GM15510 (cell line): Measurements from ENCODE around the gene TNFRSF13B.

Experiments
- POLR2A ChIP-seq: IDR thresholded peaks from 3 replicates; pipeline ENCODE4 v1.6.1; 2011; ENCODE audit warnings: borderline replicate concordance; ENCODE audit not compliant: insufficient read length; ENCODE audit errors: extremely low read depth

Gene TNFRSF13B

DNA sequence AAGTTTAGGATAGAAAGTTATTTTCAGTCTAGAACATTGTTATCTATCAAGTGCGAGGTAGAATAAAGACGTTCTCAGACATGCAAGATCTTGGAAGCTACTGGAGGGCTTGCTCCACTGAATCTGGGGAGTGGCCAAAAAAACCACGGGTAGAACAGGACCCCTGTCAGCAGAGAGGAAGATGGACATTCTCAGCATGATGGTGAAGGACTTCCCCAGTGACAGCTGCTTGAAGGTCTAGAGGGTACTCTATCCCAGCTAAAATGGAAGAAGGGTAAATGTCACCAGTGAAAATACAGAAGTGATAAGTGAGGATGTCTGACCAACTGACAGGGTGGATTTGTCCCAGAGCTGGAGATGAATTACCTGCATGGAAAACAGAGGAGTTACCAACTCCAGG, 10.1 kb downstream of the TNFRSF13B start:
- TF ChIP-seq POLR2A, result no peak

DNA sequence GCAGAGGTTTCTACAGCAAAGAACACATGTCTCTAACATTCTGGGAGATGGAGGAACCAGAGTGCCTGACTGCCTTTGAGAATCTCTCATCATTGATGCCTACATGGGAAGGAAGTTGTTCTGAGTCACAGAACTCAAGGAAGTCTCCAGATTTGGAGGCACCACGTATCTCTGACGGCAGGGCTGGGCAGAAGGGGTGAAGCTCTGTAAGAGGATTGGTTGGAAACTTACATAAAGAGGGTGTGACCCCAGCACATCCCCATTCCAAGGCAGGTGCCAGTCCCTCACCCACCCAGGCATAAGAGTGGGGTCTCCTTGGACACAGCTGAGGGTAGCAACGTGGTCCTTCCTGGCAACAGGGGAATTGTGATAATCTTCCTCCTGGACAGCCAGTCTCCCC, 17.4 kb downstream of the TNFRSF13B start:
- TF ChIP-seq POLR2A, result no peak

DNA sequence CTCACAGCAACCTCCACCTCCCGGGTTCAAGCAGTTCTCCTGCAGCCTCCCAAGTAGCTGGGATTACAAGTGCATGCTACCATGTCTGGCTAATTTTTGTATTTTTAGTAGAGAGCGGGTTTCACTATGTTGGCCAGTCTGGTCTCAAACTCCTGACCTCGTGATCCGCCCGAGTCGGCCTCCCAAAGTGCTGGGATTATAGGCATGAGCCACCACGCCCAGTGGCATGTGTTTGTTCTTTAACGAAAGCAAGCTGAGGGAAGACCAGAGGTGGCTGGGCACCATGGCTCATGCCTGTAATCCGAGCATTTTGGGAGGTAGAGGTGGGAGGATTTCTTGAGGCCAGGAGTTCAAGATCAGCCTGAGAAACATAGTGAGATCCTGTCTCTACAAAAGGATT, 18.1 kb downstream of the TNFRSF13B start:
- no peak for TF ChIP-seq POLR2A

DNA sequence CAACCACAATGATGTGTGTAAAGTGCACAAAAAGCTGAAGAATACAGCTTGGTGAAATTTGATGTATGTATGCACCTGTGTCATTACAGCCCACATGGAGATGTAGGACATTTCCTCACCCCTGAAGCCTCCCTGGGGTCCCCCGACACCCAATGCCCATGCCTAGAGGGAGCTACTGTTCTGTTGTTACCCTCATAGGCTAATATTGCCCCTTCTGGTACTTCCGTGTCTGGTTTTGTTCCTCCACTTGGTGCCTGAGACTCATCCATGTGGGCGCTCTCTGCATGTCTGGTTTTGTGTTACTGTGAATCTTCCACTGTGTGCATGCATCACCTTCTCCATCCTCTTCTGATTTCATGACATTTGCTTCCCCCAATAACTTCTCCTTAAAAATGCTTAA, 18.6 kb downstream of the TNFRSF13B start:
- no peak for TF ChIP-seq POLR2A

DNA sequence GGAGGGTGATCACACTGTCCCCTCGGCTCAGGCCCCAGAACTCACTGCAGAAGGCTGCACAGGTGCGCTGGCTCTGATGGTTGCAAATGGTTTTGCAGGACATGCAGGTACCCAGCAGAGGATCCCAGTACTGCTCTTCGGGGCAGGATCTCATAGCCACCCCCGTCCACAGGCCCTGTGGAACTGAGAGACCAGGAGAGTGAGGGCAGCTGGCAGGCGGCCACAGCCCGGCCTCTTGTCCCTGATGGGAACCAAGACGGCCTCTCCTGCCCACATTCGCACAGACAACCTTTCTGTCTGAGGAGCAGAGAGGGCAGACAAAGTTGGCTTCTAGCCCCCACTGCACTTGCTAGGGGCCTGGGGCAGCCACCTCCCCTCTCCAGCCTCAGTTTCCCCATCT, 19.5 kb downstream of the TNFRSF13B start:
- TF ChIP-seq POLR2A, result no peak

DNA sequence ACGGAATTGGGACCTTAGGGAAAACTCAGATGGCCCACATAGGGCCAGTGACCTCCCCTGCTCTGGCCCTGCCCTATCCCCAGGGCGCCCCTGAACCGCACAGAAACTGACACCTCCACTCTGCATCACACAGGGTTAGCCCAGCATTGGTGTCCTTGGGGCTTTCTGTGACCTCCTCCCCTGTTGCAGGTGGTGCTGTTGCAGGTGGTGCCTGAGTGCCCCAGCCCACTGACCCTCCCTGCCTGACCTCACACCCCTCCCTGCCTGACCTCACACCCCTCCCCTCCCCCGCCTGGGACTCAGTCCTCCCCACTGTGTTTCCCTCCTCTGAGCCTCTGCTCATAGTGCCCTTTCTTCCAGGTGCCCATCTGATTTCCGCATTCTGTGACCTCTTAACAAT, 21.4 kb downstream of the TNFRSF13B start:
- no peak for TF ChIP-seq POLR2A

DNA sequence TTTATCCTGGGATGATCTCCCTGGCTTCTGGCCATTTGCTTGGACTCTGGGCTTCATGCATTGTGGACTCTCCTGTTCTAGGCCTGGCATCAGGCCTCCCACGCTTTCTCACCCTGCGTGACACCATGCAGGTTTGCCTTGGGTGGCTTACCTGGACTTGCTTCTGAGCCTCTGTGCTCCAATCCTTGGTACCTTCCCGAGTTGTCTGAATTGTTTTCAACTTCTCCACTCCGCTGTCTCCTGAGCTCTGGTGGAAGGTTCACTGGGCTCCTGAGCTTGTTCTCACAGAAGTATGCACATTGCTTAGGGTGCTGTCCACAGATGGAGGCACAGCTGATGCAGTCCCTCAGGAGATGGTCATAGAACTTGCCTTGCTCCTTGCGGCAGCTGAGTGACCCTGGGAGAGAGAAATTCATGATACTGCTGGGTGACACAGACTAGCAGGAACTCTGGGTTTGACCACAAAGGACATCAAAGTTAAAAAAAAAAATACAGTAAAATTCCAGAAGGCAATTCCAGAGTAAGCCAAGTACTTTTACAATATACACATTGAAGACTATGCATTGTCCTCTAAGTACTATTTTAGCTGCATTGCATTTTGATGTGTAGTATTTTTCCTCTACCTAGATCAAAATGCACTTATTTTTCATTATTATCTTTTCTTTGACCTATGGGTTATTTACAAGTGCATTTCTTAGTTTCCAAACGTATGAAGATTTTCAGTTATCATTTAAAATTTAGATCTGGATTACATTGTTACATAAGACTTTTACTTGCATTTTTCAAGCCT, 23.1 kb downstream of the TNFRSF13B start:
- no peak for TF ChIP-seq POLR2A

DNA sequence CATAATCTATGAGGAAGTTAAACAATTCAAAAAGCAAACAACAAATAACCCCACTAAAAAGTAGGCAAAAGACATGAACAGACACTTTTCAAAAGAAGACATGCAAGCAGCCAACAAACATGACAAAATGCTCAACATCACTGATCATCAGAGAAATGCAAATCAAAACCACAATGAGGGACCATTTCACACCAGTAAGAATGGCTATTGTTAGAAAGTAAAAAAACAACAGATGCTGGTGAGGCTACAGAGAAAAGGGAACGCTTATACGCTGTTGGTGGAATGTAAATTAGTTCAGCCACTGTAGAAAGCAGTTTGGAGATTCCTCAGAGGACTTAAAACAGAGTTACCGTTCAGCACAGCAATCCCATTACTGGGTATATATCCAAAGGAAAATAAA, 24.4 kb downstream of the TNFRSF13B start:
- no peak for TF ChIP-seq POLR2A

DNA sequence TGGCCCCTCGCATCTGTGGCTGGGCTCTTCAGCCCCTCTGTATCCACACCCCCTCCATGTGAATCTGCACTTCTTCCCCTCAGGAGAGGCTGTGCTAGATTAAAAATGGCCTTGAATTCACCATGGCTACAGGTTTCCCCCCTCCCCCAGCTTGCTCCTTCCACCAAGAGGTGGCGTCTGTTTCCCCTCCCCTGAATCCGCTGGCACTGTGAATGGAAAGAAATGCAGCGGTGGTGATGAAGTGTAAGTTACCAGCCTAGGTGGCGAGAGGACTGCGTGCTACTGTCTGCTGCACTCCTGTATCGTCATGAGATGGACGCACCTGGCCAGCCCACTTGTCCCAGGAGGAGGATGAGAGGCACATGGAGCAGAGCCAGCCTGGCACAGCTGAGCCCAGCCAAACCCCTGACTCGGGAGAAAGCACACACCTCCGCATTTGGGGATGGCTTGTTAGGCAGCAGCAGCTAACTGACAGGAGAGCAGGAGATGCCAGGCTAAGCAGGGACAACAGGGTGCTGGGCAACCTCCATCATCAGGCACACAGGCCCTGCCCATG, 26.2 kb downstream of the TNFRSF13B start:
- TF ChIP-seq POLR2A, result no peak

DNA sequence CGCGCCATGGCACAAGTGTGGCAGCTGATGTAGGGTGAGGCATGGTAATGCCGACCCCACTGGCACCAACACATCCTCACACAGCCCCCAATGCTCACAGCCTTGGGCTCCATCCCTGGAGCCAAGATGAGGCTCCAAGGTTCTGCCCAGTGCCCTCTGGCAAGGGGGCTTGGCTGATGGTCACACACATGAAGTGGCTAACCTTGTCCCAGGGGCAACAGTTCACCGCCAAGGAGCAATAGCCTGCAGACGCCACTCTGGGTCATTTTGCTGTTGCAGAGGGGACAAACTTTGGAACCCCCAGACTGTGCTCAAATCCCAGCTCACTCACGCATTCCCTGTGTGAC, 26.8 kb downstream of the TNFRSF13B start:
- no peak for TF ChIP-seq POLR2A

DNA sequence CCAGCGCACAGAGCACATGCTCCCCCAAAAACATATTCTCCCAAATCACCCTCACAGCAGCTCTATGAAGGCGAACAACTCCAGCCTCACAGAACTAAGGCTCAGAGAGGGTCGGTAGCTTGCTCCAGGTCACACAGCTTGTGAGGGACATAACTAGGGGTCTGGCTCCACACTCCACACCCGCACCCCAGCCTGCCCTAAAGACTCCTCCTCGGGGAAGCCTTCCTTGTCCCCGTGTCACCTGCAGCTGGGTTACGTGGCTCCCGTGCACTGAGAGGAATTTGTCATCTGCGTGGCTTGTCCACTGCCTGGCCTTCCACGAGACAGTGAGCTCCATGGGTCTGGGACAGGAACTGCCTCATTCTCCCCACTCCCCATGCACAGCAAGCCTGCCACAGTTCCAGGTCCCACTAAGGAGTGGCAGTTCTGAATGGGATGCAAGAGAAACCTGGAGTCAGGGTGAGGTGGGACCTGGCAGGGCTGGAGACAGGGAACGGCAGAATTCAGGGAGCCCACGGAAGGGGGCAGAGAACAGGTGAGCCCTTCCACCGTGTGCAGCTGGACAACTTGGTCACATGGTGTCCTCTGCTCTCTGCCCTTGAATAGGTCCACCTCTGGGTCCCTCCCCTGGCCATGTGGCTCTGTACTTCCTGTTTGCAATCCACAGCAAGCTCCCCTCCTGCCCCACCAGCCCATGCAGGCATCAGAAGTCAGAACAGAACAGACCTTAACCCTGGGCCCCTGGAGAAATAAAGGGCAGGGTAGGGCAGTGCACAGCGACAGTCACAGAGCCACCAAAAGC, 27.4 kb downstream of the TNFRSF13B start:
- TF ChIP-seq POLR2A, result no peak

DNA sequence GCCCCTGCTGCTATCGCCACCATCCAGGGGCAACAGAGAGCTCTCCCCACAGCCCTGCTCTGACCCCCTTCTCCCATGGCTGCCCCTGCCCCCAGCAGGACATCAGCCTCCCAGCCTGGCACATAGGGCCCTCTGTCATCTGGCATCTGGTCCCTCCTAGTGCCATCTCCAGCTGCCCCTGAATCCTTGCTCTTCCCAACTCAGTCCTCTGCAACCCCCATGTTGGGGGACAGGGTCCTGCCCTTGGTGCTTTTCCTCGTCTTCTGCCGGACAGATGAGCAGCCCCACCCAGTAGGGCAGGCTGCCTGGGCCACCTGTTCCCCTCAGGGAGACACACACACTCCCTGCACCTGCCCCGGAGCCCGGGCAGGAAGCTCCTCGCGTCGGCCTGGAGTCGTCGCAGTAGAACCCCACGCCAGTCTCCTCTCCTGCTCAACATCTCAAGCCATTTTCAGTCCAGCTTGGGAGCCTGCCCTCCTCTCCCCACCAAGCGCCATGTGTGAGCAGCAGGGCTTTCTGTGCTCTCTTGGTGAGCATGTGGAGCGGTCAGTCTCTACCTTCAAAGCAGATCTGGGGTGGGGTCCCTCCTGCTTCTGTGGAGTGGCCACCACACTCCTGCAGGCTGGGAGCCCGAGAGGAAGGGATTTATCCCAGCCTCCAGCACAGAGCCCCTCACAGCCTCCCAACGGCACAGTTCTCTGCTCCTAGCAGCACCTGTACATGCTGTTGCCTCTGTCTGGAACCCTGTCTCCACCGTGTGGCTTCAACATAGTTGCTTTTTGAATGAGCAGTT, 28.2 kb downstream of the TNFRSF13B start:
- TF ChIP-seq POLR2A, result no peak

DNA sequence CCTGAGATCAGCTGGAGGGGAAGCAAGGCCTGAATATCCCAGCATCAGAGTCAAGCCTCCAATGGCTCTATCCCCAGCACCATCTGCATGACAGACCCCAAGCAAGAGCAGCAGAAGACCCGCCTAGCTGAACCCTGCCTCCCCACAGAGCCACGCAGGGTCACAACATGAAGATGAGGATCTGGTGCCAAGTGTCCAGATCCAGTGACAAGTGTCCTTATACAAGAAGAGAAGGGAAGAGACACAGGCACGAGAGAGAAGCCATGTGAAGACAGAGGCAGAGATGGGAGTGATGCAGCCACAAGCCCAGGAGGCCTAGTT, 28.9 kb downstream of the TNFRSF13B start:
- TF ChIP-seq POLR2A, result no peak

DNA sequence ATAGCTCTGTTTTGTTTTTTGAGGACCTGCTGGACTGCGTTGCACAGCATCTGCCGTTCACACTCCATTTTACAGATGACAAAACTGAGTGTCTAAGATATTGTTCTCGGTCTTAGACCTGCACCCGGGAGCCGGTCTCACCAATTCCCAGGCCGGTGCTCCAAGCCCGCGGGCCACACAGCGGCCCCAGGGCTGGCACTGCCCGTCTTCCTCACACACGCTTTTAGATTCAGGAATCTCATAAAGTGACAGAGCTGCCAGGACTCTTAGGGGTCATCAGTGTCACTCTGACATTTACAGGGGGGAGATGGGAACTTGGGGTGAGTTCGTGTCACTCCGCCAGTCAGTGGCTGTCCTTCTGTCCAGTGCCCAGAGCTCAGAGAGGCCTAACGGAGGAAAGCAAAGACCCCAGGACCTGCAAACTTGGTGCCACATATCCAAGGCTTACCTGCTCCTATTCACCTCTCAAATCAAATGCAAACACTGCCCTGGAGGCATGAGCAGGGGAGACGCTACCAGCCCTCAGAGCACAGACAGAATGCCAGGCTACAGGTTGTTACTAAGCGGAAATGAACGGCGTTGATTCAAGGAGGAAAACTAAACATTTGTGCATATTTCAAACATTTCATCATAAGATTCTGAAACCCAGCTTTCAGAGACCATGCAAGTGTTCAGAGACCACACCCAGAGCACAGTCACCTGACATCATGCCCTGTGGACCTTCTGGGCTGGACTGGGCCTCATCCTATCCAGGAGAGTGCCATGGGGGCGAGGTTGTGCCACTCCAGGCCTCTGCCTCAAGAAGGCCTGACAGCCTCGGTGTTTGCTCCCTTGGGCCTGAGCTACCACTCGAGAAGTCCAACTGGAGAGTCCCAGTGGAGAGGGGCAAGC, 29.5 kb downstream of the TNFRSF13B start:
- no peak for TF ChIP-seq POLR2A
